ENCODE results near the gene PTPA. TPM values are rescaled to one million over a fixed set of nuclear protein-coding genes. Genes with fewer than 3 reads are reported as not detected.

PTPA gene
- total and polyA plus RNA-seq, 10 of the 15 experiments (the other 5 are each of a cell fraction or from before 2014, with no cell fraction given), result 1.6 to 111 (median 55.1) TPM

GRCh38 chr9:129174724-129175514, 63.7 kb downstream of the PTPA start:
- DNase-seq (ENCODE audit: low read depth, low spot score) (no peak), ATAC-seq (peak; percentile 4; the same call in 1 of the 3 replicates), FAIRE-seq (no peak)
- no TSS peak for BruUV-seq (replicated peaks)
- peaks cover 2 to 3% of the 10 kb centered on the region in 2 experiments; a peak in 2 of 4 replicates for H3K27me3 ChIP-seq (replicated peaks in 1 of 2; ENCODE audit: control insufficient read depth in 2 of 2, insufficient read depth in 2 of 2, low read length in 1 of 2)
- TF ChIP-seq CTCF (IDR thresholded peaks at IDR 0.05 in 2 of 3, conservative IDR thresholded peaks at IDR 0.05 in 1 of 3; ENCODE audit: control insufficient read depth in 2 of 3, extremely low read depth in 1 of 3, insufficient read depth in 1 of 3, low read depth in 3 of 3, low read length in 3 of 3) (no peak), MTA3 (IDR thresholded peaks at IDR 0.05; ENCODE audit: borderline replicate concordance, low read length) (no peak), REST (IDR thresholded peaks at IDR 0.05; ENCODE audit: low read depth, low read length) (no peak), ZSCAN29 (IDR thresholded peaks at IDR 0.05) (no peak), IRF5 (IDR thresholded peaks at IDR 0.05; ENCODE audit: borderline replicate concordance) (no peak), NBN (IDR thresholded peaks at IDR 0.05) (0 out of 2 replicates have a peak, but pooled peaks have one; percentile 15), POLR2A (IDR thresholded peaks at IDR 0.05; ENCODE audit: low read depth, low read length) (0 out of 2 replicates have a peak, but pooled peaks have one; percentile 1), CBX5 (IDR thresholded peaks at IDR 0.05; ENCODE audit: low read depth) (no peak), IKZF2 (IDR thresholded peaks at IDR 0.05) (0 out of 4 replicates have a peak, but pooled peaks of 1 of the 2 experiments have one; percentile 10), USF2 (IDR thresholded peaks at IDR 0.05; ENCODE audit: borderline replicate concordance, low read depth, low read length) (no peak), SUZ12 (IDR thresholded peaks at IDR 0.05; ENCODE audit: unreplicated experiment) (peak; percentile 34), POLR2AphosphoS2 (IDR thresholded peaks at IDR 0.05; ENCODE audit: low read depth, low read length) (no peak), RUNX3 (IDR thresholded peaks at IDR 0.05; ENCODE audit: low read length) (peak; percentile 5; the same call in 1 of the 2 replicates), YBX1 (IDR thresholded peaks at IDR 0.05) (no peak)
- 3% methylated on average over 42 of the region's 53 CpGs for WGBS (ENCODE audit: insufficient coverage, insufficient replicate concordance, low lambda C conversion rate, missing lambda C conversion rate)
- H3K9ac ChIP-seq (ENCODE audit: control insufficient read depth, insufficient read depth, low read length), result peak overlapping the region; percentile 57; the same call in 1 of the 2 replicates
- H3K36me3 ChIP-seq (ENCODE audit: control insufficient read depth in 2 of 2, insufficient read depth in 2 of 2, low read length in 1 of 2), result no peaks in the 10 kb centered on the region
- in situ Hi-C loops (cut with MboI), result loop anchor here (5.0 kb wide), 1 partner anchor 437 kb away; no protein-coding TSS in a partner anchor
- CTCF ChIA-PET, result interaction anchor here (0.6 to 13.1 kb wide), 26 partner anchors 9 to 455 kb away, joined by 3 to 273 read pairs (median 8); partner anchors contain the start of genes C9orf50 and NTMT1
- intact Hi-C loops (cut with micrococcal nuclease; ENCODE audit: unreplicated experiment), result loop anchor here (2.0 to 10.0 kb wide), 3 partner anchors 34 to 440 kb away; no protein-coding TSS in a partner anchor
- H3K79me2 ChIP-seq (ENCODE audit: control insufficient read depth, insufficient read depth, low read length), result no peaks in the 10 kb centered on the region
- no peak overlapping the region for H3K27ac ChIP-seq (ENCODE audit: control insufficient read depth, insufficient read depth)
- H4K20me1 ChIP-seq (ENCODE audit: control insufficient read depth, insufficient read depth), result no peaks in the 10 kb centered on the region
- SMC1A ChIA-PET (ENCODE audit: uncharacterized antibody, unreplicated experiment), result interaction anchor here (0.8 to 9.1 kb wide), 11 partner anchors 10 to 450 kb away, joined by 3 to 116 read pairs (median 5); partner anchors contain the start of gene NTMT1
- peak overlapping the region; percentile 81 for H3K4me3 ChIP-seq
- POLR2A ChIA-PET, result interaction anchor here (0.6 to 3.0 kb wide), 7 partner anchors 10 to 429 kb away, joined by 3 to 10 read pairs (median 3); no protein-coding TSS in a partner anchor
- peak overlapping the region; percentile 78 for H2AFZ ChIP-seq (ENCODE audit: control insufficient read depth, low read depth, low read length)
- peaks cover 27% of the 10 kb centered on the region for H3K4me1 ChIP-seq (ENCODE audit: control insufficient read depth, insufficient read depth, low read length)
- peak overlapping the region; percentile 98 for H3K4me2 ChIP-seq (ENCODE audit: control insufficient read depth, insufficient read depth)
- RAD21 ChIA-PET (ENCODE audit: unreplicated experiment), result interaction anchor here (0.7 to 10.4 kb wide), 19 partner anchors 12 to 450 kb away, joined by 3 to 197 read pairs (median 6); partner anchors contain the start of genes C9orf50, DOLPP1 and NTMT1
- H3K9me3 ChIP-seq (replicated peaks; ENCODE audit: control insufficient read depth, insufficient read depth, low read length), result no peaks in the 10 kb centered on the region
